ENCODE data around the gene NCOA4. TPM values are rescaled to one million over a fixed set of nuclear protein-coding genes. Genes with fewer than 3 reads are reported as not detected.
"Not testable (repeated sequence)": the region's sequence is repeated elsewhere in the genome, so short reads cannot be mapped to it uniquely, and the experiment has no call there.

NCOA4 gene
- polyA plus RNA-seq, 3 donors from 2014 or later: 188 to 323 (median 196) TPM

GRCh38 chr10:45972813-45973169, 57.6 kb downstream of the NCOA4 start:
- H3K27me3 Mint-ChIP-seq (ENCODE audit: low read depth in 3 of 3); H3K36me3 Mint-ChIP-seq; DNase-seq; H3K9me3 Mint-ChIP-seq: not testable (repeated sequence)
- Mint-ChIP-seq H3K4me3 (peak overlapping the region; percentile 99 to 100 (median 100)), H3K4me1 (peaks cover 38 to 64% of the 10 kb centered on the region in 2 donors), H3K27ac (peak overlapping the region; percentile 91 to 98 (median 95))

- H3K36me3 Mint-ChIP-seq; H3K9me3 Mint-ChIP-seq; H3K27me3 Mint-ChIP-seq (ENCODE audit: low read depth in 3 of 3): not testable (repeated sequence)
- Mint-ChIP-seq H3K4me1 (peaks cover 38 to 64% of the 10 kb centered on the region in 2 donors), H3K4me3 (peak within 1 kb of the TSS; percentile 99 to 100 (median 100)), H3K27ac (peak within 1 kb of the TSS; percentile 91 to 98 (median 95))
- peak; percentile 85 to 89 (median 87) for DNase-seq
These were observed 58.2 kb downstream of the NCOA4 start, which contains the start of gene TIMM23 for GRCh38 chr10:45972106-45972812. Gene TIMM23, plus strand, starts transcription at chr10:45972489. Its CDS starts 136 bp downstream, at chr10:45972625.

- Mint-ChIP-seq H3K4me3 (peak overlapping the region; percentile 99 to 100 (median 100)), H3K4me1 (peaks cover 38 to 69% of the 10 kb centered on the region in 2 donors), H3K27ac (peak overlapping the region in 5 of 6 donors; percentile 81 to 94 (median 89))
- H3K27me3 Mint-ChIP-seq (ENCODE audit: low read depth in 3 of 3); DNase-seq; H3K36me3 Mint-ChIP-seq; H3K9me3 Mint-ChIP-seq: not testable (repeated sequence)
These were observed 58.7 kb downstream of the NCOA4 start for GRCh38 chr10:45971742-45972105.

GRCh38 chr10:45971019-45971418, 59.4 kb downstream of the NCOA4 start:
- not testable (repeated sequence) for H3K36me3 Mint-ChIP-seq; H3K27ac Mint-ChIP-seq; DNase-seq; H3K9me3 Mint-ChIP-seq; H3K27me3 Mint-ChIP-seq (ENCODE audit: low read depth in 3 of 3)
- H3K4me1 Mint-ChIP-seq: peaks cover 38 to 76% of the 10 kb centered on the region in 2 donors
- H3K4me3 Mint-ChIP-seq: peak overlapping the region in 4 of 5 donors; percentile 99 to 100 (median 100)

GRCh38 chr10:45962686-45963452, 67.6 kb downstream of the NCOA4 start:
- not testable (repeated sequence) for H3K9me3 Mint-ChIP-seq; H3K4me3 Mint-ChIP-seq; H3K27me3 Mint-ChIP-seq (ENCODE audit: low read depth in 3 of 3); H3K36me3 Mint-ChIP-seq; DNase-seq; H3K27ac Mint-ChIP-seq
- peaks cover 0 to 14% of the 10 kb centered on the region in 2 donors for H3K4me1 Mint-ChIP-seq

GRCh38 chr10:45957928-45958327, 72.5 kb downstream of the NCOA4 start:
- H3K27ac Mint-ChIP-seq; H3K4me3 Mint-ChIP-seq; H3K27me3 Mint-ChIP-seq (ENCODE audit: low read depth in 3 of 3); DNase-seq; H3K36me3 Mint-ChIP-seq; H3K9me3 Mint-ChIP-seq; H3K4me1 Mint-ChIP-seq: not testable (repeated sequence)

GRCh38 chr10:45956634-45957033, 73.8 kb downstream of the NCOA4 start:
- not testable (repeated sequence) for H3K27me3 Mint-ChIP-seq (ENCODE audit: low read depth in 3 of 3); H3K9me3 Mint-ChIP-seq; DNase-seq; H3K4me3 Mint-ChIP-seq; H3K36me3 Mint-ChIP-seq; H3K27ac Mint-ChIP-seq; H3K4me1 Mint-ChIP-seq

Other genes with a start within 250 kb of the NCOA4 start
- gene AGAP4, start 183.1 kb downstream of the NCOA4 start, polyA plus RNA-seq: 1 to 10 TPM; 1.0 to 4.6 (median 1.3) TPM
- 10 to 100 TPM; 51.5 to 84.7 (median 70.4) TPM for gene TIMM23, start 58.1 kb downstream of the NCOA4 start, polyA plus RNA-seq
- gene MSMB, start 15.6 kb upstream of the NCOA4 start, polyA plus RNA-seq: not detected

Data from immature natural killer cell (primary cell).